GM18517 (cell line): ENCODE measurements around the gene NPR3.
A peak's percentile ranks its signal among the peaks of the same experiment; 100 is the strongest.

Source experiments
- ATAC-seq: cut with Tn5 transposase; IDR thresholded peaks from one replicate; pipeline ENCODE4 v1.9.1; 2021; ENCODE audit warnings: mild to moderate bottlenecking, moderate library complexity; ENCODE audit not compliant: unreplicated experiment

NPR3 gene

GRCh38 chr5:32754284-32754683, 43.2 kb downstream of the NPR3 start:
- no peak for ATAC-seq

- ATAC-seq: no peak
These were observed 49.0 kb downstream of the NPR3 start for GRCh38 chr5:32760091-32760509.

GRCh38 chr5:32765266-32765665, 54.1 kb downstream of the NPR3 start:
- ATAC-seq: no peak

- no peak for ATAC-seq
These were observed 56.9 kb downstream of the NPR3 start for GRCh38 chr5:32767948-32768467.

GRCh38 chr5:32769711-32770110, 58.6 kb downstream of the NPR3 start:
- no peak for ATAC-seq

- no peak for ATAC-seq
These were observed 59.3 kb downstream of the NPR3 start for GRCh38 chr5:32770444-32770843.

GRCh38 chr5:32771037-32771436, 59.9 kb downstream of the NPR3 start:
- ATAC-seq: no peak

- no peak for ATAC-seq
These were observed 62.8 kb downstream of the NPR3 start for GRCh38 chr5:32773944-32774343.

GRCh38 chr5:32776200-32776599, 65.1 kb downstream of the NPR3 start:
- no peak for ATAC-seq

- ATAC-seq: peak; percentile 63
These were observed 66.1 kb downstream of the NPR3 start for GRCh38 chr5:32777222-32777621.

- ATAC-seq: no peak
These were observed 66.6 kb downstream of the NPR3 start for GRCh38 chr5:32777733-32778132.

GRCh38 chr5:32778403-32778802, 67.3 kb downstream of the NPR3 start:
- no peak for ATAC-seq

- no peak for ATAC-seq
These were observed 68.8 kb downstream of the NPR3 start for GRCh38 chr5:32779754-32780415.

- no peak for ATAC-seq
These were observed 69.4 kb downstream of the NPR3 start for GRCh38 chr5:32780508-32780919.

- no peak for ATAC-seq
These were observed 72.5 kb downstream of the NPR3 start for GRCh38 chr5:32783661-32784060.

- no peak for ATAC-seq
These were observed 74.6 kb downstream of the NPR3 start for GRCh38 chr5:32785611-32786254.

- no peak for ATAC-seq
These were observed 75.2 kb downstream of the NPR3 start for GRCh38 chr5:32786311-32786710.

- ATAC-seq: no peak
These were observed 79.4 kb downstream of the NPR3 start for GRCh38 chr5:32790411-32790951.

- ATAC-seq: no peak
These were observed 80.6 kb downstream of the NPR3 start for GRCh38 chr5:32791536-32792243.

GRCh38 chr5:32794086-32794485, 83.0 kb downstream of the NPR3 start:
- no peak for ATAC-seq

- no peak for ATAC-seq
These were observed 91.6 kb downstream of the NPR3 start for GRCh38 chr5:32802764-32803163.

- no peak for ATAC-seq
These were observed 92.5 kb downstream of the NPR3 start for GRCh38 chr5:32803656-32804055.
